ENCODE data around the gene ADARB1. TPM values are rescaled to one million over a fixed set of nuclear protein-coding genes. Genes with fewer than 3 reads are reported as not detected.

The ADARB1 gene
- total RNA-seq, 1 experiment from 2014 or later = 15.8 TPM

DNA sequence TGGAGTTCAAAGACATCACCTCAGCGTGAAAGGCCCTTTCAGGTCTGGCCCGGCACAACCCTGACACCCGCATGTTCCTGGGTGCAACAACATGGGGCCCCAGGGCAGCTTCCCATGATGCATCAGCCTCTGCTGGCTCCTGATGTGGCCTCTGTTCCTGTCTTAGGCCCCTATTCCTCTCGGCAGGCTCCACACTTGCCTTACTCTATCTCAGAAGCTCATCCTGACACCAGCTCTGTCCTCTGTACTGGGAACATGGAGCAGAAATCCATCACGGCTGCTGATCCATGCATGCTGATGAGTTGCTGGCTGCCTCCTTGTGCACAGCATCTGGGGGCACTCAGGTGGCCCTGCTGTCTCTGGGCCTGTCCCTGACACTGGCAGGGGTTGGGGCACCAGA is 74.6 kb downstream of the ADARB1 start:
- no peak overlapping the region for H3T11ph ChIP-seq (ENCODE audit: low read length)
- no peak overlapping the region for H2BK20ac ChIP-seq (ENCODE audit: low read depth, low read length, poor library complexity, severe bottlenecking)
- no peak for DNase-seq
- no CpG with 5 or more reads among the region's 5 CpGs for WGBS (ENCODE audit: extremely low coverage, insufficient read length, low lambda C conversion rate)
- H3K18ac ChIP-seq (ENCODE audit: insufficient read length, low read depth, low read length) = no peak overlapping the region
- no peak overlapping the region for H2BK5ac ChIP-seq (ENCODE audit: insufficient read length, low read length)
- H3K27me3 ChIP-seq (ENCODE audit: insufficient read depth, low read length) = no peaks in the 10 kb centered on the region
- TF ChIP-seq, protein P1, sequence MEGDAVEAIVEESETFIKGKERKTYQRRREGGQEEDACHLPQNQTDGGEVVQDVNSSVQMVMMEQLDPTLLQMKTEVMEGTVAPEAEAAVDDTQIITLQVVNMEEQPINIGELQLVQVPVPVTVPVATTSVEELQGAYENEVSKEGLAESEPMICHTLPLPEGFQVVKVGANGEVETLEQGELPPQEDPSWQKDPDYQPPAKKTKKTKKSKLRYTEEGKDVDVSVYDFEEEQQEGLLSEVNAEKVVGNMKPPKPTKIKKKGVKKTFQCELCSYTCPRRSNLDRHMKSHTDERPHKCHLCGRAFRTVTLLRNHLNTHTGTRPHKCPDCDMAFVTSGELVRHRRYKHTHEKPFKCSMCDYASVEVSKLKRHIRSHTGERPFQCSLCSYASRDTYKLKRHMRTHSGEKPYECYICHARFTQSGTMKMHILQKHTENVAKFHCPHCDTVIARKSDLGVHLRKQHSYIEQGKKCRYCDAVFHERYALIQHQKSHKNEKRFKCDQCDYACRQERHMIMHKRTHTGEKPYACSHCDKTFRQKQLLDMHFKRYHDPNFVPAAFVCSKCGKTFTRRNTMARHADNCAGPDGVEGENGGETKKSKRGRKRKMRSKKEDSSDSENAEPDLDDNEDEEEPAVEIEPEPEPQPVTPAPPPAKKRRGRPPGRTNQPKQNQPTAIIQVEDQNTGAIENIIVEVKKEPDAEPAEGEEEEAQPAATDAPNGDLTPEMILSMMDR (conservative IDR thresholded peaks at IDR 0.05) = no peak
- no peaks in the 10 kb centered on the region for H3K79me2 ChIP-seq (ENCODE audit: insufficient read depth, low read length)
- peaks cover 3 to 7% of the 10 kb centered on the region in 2 experiments for H3K4me1 Mint-ChIP-seq
- no peak overlapping the region for H2BK15ac ChIP-seq (ENCODE audit: low read depth, low read length)
- no peak overlapping the region for H3K27ac ChIP-seq (ENCODE audit: insufficient read length, low read depth, low read length)
- no peak overlapping the region for H2BK120ac ChIP-seq (ENCODE audit: low read depth, low read length, poor library complexity, severe bottlenecking)
- no peaks in the 10 kb centered on the region for H3K27me3 Mint-ChIP-seq (ENCODE audit: low read depth)
- no peak overlapping the region for H3K23ac ChIP-seq (ENCODE audit: insufficient read length, low read depth, low read length)
- H2AFZ ChIP-seq (ENCODE audit: low read length) = no peak overlapping the region
- no peak overlapping the region for H2BK12ac ChIP-seq (ENCODE audit: insufficient read length, low read depth, low read length)
- no peak overlapping the region for H3K9ac ChIP-seq (ENCODE audit: extremely low read depth, insufficient read length, low read length)
- peaks cover 2% of the 10 kb centered on the region for H4K20me1 ChIP-seq (ENCODE audit: control insufficient read depth, insufficient read depth, insufficient read length)
- no peaks in the 10 kb centered on the region for H3K9me3 ChIP-seq (ENCODE audit: control insufficient read depth, low read depth, low read length)
- H4K5ac ChIP-seq (ENCODE audit: insufficient read length, low read depth, low read length) = no peak overlapping the region
- no peaks in the 10 kb centered on the region for H3K9me3 Mint-ChIP-seq
- no peak overlapping the region for H3K4ac ChIP-seq (ENCODE audit: low read depth, low read length)
- H2AK5ac ChIP-seq (ENCODE audit: insufficient read length, low read length) = no peak overlapping the region
- H3K79me1 ChIP-seq (ENCODE audit: insufficient read depth, low read depth, low read length, poor library complexity, severe bottlenecking) = no peaks in the 10 kb centered on the region
- H4K8ac ChIP-seq (replicated peaks; ENCODE audit: insufficient read length, low read depth, low read length) = no peak overlapping the region
- H3K56ac ChIP-seq (ENCODE audit: insufficient read length, low read depth, low read length) = no peak overlapping the region
- no peak overlapping the region for H3K4me3 Mint-ChIP-seq
- no peaks in the 10 kb centered on the region for H3K36me3 Mint-ChIP-seq (ENCODE audit: insufficient read depth in 1 of 3, low read depth in 3 of 3)
- H3K14ac ChIP-seq (ENCODE audit: insufficient read depth, low read length) = no peak overlapping the region
- no peak overlapping the region for H3K4me2 ChIP-seq (ENCODE audit: insufficient read depth, insufficient read length, low read length)
- peak overlapping the region in 2 of 3 experiments; percentile 17 to 94; a peak in 2 of 7 replicates for H3K27ac Mint-ChIP-seq
- H3K4me1 ChIP-seq (ENCODE audit: insufficient read depth, low read length) = no peaks in the 10 kb centered on the region
- H3K23me2 ChIP-seq (ENCODE audit: insufficient read length, low read depth, low read length, poor library complexity, severe bottlenecking) = no peaks in the 10 kb centered on the region
- H4K91ac ChIP-seq (ENCODE audit: insufficient read length, low read depth, low read length) = no peak overlapping the region
